Colonic mucosa (tissue), 4 donors: Measurements from ENCODE around the gene ARHGAP42. TPM values are rescaled to one million over a fixed set of nuclear protein-coding genes. Genes with fewer than 3 reads are reported as not detected.

Source experiments
- DNase-seq: peaks from one replicate; pipeline ENCODE4 v3.0.0-alpha.2; 2020
- H3K27ac ChIP-seq: fragments of 200-600 bp; one replicate; pipeline ENCODE4 v1.8.0; 2021
- H3K27me3 ChIP-seq: fragments of 200-600 bp; one replicate; pipeline ENCODE4 v1.8.0; 2021
- H3K36me3 ChIP-seq: fragments of 200-600 bp; one replicate; pipeline ENCODE4 v1.8.0; 2021
- H3K4me1 ChIP-seq: fragments of 200-600 bp; one replicate; pipeline ENCODE4 v1.8.0; 2021; ENCODE audit warnings: mild to moderate bottlenecking
- H3K4me3 ChIP-seq: fragments of 200-600 bp; one replicate; pipeline ENCODE4 v1.8.0; 2021
- H3K9ac ChIP-seq, 2 donors: one replicate each; pipeline ENCODE4 v1.7.0; 2013; ENCODE audit warnings: control low read depth in 2 of 2, low read depth in 2 of 2, low read length in 2 of 2
- H3K9me3 ChIP-seq: fragments of 200-600 bp; one replicate; pipeline ENCODE4 v1.8.0; 2021
- intact Hi-C: fragments of 100-400 bp; cut with DNase I; formaldehyde crosslinking; loops from one replicate; pipeline ENCODE4 v1.14.1; 2022
- total RNA-seq, 2 donors: library from RNA; stranded (reverse); fragmentation: NEBNext Ultra II Directional in 1 of 2; extraction: Animal tissue kit (Norgen Biotek cat#: 25700) in 1 of 2; gene quantifications; one replicate each; pipeline ENCODE4 v1.2.1, GENCODE V29; 2021
- TF ChIP-seq, protein P1 (sequence below): fragments of 200-600 bp; IDR thresholded peaks from one replicate; pipeline ENCODE4 v1.8.0; 2022; ENCODE audit warnings: antibody characterized with exemption, mild to moderate bottlenecking
- donor health status: healthy.
- donor health status: DM: no; HTN: no; CAD: no.
- donor health status: DM: no; HTN: no; CAD: no.

Gene ARHGAP42
- total RNA-seq, 2 donors from 2014 or later, result 13.4 to 15.9 TPM

DNA sequence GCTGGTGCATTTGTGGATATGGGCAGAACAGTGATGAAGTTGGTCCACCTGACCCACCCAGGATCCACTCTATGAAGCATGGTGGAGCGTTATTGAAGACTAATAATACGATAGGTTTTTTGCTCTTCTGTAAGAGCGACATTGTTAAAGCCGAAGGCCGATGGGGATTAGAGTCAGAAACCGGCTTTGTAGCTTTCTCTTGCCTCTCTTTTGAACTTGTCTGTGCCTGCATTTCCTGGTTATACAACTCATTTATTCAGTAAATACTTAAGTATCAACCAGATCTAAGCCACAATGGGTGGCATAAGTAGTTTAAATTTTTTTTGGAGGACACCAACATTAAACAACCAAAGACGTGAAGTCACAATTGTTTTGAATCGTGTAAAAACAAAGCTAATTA lies 93.4 kb downstream of the ARHGAP42 start:
- H3K27me3 ChIP-seq, result no peaks in the 10 kb centered on the region
- no peak overlapping the region for H3K4me3 ChIP-seq
- peaks cover 20% of the 10 kb centered on the region for H3K4me1 ChIP-seq
- no peaks in the 10 kb centered on the region for H3K9me3 ChIP-seq
- H3K9ac ChIP-seq, result no peak overlapping the region
- H3K27ac ChIP-seq, result no peak overlapping the region
- TF ChIP-seq, protein P1, sequence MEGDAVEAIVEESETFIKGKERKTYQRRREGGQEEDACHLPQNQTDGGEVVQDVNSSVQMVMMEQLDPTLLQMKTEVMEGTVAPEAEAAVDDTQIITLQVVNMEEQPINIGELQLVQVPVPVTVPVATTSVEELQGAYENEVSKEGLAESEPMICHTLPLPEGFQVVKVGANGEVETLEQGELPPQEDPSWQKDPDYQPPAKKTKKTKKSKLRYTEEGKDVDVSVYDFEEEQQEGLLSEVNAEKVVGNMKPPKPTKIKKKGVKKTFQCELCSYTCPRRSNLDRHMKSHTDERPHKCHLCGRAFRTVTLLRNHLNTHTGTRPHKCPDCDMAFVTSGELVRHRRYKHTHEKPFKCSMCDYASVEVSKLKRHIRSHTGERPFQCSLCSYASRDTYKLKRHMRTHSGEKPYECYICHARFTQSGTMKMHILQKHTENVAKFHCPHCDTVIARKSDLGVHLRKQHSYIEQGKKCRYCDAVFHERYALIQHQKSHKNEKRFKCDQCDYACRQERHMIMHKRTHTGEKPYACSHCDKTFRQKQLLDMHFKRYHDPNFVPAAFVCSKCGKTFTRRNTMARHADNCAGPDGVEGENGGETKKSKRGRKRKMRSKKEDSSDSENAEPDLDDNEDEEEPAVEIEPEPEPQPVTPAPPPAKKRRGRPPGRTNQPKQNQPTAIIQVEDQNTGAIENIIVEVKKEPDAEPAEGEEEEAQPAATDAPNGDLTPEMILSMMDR, result no peak
- no peaks in the 10 kb centered on the region for H3K36me3 ChIP-seq
- DNase-seq, result no peak
- intact Hi-C loops, result no loop called here

DNA sequence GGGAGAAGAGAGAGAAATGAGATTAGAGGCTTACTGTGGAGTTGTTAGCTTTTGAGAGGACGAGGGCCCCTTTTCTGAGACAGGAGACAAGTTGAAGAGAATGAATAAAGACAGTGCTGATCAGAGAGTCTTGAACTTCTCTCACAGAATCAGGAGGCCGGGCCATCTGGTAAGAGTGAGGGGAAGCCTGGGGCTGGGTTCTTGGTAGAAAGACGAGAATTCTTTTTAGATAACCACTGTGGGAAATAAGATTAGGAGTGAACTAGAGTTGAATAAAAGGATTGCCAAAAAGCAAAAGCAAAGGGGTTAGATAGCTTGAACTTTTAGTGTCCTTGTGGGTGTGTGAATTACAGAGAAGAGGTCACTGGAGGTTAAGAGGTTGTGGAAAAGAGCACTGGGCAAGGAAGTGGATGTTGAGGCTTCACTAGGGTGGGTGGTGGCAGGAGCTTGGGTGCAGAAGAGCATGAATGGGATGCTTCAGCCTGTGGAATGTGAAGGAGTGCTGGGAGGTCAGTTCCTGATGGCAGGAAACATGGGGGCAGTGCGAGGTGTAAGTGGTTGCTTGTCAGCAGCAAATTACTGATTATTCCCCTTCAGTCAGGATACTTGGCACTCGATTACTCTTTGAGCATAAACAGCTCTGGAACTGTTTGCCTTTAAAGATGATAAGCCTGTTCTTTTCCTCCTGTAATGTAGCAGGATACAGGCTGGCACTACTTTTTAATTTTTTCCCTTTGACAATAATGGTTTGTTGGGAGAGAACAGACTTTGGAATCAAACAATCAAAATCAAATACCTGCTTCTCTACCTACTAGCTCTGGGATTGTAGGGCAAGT lies 98.3 kb downstream of the ARHGAP42 start:
- Histone ChIP-seq H3K9me3 (no peaks in the 10 kb centered on the region), H3K27ac (peak overlapping the region; percentile 42), H3K27me3 (no peaks in the 10 kb centered on the region), H3K4me3 (no peak overlapping the region), H3K4me1 (peaks cover 2% of the 10 kb centered on the region), H3K36me3 (no peaks in the 10 kb centered on the region), H3K9ac (no peak overlapping the region)
- DNase-seq, result no peak
- intact Hi-C loops, result no loop called here
- TF ChIP-seq, protein P1, result no peak

DNA sequence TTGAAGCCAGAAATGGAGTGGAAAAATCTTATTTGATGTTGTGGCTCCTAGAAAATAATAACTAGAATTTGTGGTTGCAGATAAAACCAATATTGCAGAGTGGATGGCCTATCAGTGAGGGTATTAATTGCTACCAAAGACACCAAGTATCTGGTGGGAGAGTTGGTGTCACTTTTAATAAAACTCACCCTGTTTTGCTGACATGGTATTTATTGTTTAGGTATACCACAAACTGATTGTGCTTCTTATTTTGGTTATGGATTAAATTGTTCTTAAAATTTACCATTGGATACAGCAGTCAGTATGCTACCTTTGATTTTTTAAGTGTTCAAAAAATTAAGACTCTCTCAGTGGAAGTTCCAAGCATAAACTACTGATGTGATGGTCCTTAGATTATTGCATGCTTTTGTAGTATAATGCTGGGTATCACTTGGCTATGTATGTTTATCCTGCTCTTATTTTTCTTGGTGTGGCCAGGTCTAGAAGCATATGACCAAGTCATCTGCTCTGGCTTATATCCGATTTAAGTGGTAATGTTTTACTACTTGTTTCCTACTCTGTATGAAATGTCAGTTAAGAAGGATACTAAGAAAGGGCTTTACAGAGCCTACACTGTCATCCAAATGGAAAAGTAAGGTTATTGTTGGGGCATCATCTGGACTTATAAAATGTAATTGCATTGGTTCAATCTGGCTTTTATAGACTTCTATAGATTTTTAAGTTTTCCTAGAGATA lies 101.6 kb downstream of the ARHGAP42 start:
- no peak for DNase-seq
- Histone ChIP-seq H3K4me1 (peaks cover 2% of the 10 kb centered on the region), H3K27me3 (no peaks in the 10 kb centered on the region), H3K4me3 (no peak overlapping the region), H3K27ac (no peak overlapping the region), H3K9ac (no peak overlapping the region), H3K9me3 (no peaks in the 10 kb centered on the region), H3K36me3 (no peaks in the 10 kb centered on the region)
- intact Hi-C loops, result no loop called here
- TF ChIP-seq, protein P1, result no peak

DNA sequence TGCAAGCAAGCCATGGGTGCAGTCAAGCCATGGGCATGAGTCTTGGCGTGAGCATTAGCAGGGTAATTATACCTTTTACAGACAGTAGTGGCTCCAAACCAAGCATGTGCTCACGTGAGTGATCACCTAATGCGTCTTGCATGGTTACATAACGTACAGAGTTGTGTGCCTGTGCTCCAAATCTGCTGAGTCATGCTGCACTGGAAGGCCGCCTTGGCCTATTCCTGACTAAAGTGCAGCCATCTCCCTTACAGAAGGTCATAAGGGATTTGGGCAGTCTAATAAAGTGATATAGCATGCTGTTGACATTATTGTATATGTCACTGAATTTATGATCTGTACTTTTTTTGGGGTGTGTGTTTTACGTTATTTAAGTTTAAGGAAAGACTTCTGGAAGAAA lies 102.4 kb downstream of the ARHGAP42 start:
- H3K27ac ChIP-seq, result no peak overlapping the region
- no peaks in the 10 kb centered on the region for H3K9me3 ChIP-seq
- TF ChIP-seq, protein P1, result no peak
- DNase-seq, result peak; percentile 34
- no peaks in the 10 kb centered on the region for H3K27me3 ChIP-seq
- H3K4me1 ChIP-seq, result peaks cover 2% of the 10 kb centered on the region
- intact Hi-C loops, result no loop called here
- no peak overlapping the region for H3K4me3 ChIP-seq
- no peak overlapping the region for H3K9ac ChIP-seq
- H3K36me3 ChIP-seq, result no peaks in the 10 kb centered on the region

DNA sequence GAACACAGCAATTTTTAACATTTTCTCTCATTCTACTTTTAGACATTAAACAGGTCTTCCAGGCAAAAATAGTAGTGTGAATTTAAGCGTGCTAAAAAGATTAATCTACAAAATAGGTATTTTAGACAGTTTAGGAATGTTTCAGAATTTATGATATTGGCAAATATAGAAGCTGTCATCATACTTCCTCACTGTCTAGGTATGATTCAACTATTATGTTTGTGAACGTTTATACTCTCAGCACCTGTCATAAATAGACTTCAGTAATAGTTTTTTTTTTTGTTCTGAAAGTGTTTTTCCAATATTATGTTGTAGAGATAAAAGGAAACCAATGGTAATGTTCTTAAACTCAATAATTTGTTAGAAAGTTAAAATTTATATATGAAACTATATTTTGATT lies 103.0 kb downstream of the ARHGAP42 start:
- Histone ChIP-seq H3K9me3 (no peaks in the 10 kb centered on the region), H3K4me1 (peaks cover 1% of the 10 kb centered on the region), H3K27me3 (no peaks in the 10 kb centered on the region), H3K27ac (no peak overlapping the region), H3K36me3 (no peaks in the 10 kb centered on the region), H3K4me3 (no peak overlapping the region), H3K9ac (no peak overlapping the region)
- TF ChIP-seq, protein P1, result no peak
- intact Hi-C loops, result no loop called here
- no peak for DNase-seq
